Loucy (cell line): ENCODE measurements around the gene MAP4K3.

Source experiments
- EZH2phosphoT487 ChIP-seq: fragments of 200-600 bp; IDR thresholded peaks from 2 replicates; pipeline ENCODE4 v1.6.1; 2018; ENCODE audit warnings: antibody characterized with exemption, mild to moderate bottlenecking, moderate library complexity, borderline replicate concordance
- TF ChIP-seq, protein P1 (sequence below): fragments of 200-600 bp; sonication (generic); conservative IDR thresholded peaks from 2 replicates; pipeline ENCODE4 v1.5.1; 2014; ENCODE audit warnings: mild to moderate bottlenecking, antibody characterized with exemption, low read length

- TF ChIP-seq, protein P1, sequence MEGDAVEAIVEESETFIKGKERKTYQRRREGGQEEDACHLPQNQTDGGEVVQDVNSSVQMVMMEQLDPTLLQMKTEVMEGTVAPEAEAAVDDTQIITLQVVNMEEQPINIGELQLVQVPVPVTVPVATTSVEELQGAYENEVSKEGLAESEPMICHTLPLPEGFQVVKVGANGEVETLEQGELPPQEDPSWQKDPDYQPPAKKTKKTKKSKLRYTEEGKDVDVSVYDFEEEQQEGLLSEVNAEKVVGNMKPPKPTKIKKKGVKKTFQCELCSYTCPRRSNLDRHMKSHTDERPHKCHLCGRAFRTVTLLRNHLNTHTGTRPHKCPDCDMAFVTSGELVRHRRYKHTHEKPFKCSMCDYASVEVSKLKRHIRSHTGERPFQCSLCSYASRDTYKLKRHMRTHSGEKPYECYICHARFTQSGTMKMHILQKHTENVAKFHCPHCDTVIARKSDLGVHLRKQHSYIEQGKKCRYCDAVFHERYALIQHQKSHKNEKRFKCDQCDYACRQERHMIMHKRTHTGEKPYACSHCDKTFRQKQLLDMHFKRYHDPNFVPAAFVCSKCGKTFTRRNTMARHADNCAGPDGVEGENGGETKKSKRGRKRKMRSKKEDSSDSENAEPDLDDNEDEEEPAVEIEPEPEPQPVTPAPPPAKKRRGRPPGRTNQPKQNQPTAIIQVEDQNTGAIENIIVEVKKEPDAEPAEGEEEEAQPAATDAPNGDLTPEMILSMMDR, result no peak
- TF ChIP-seq EZH2phosphoT487, result no peak
Measured at GRCh38 chr2:39241588-39241987, 195.5 kb downstream of the MAP4K3 start.
